ENCODE results near the gene OR4D10. TPM values are rescaled to one million over a fixed set of nuclear protein-coding genes. Genes with fewer than 3 reads are reported as not detected.
A peak's percentile ranks its signal among the peaks of the same experiment; 100 is the strongest.
"Not testable (repeated sequence)": the region's sequence is repeated elsewhere in the genome, so short reads cannot be mapped to it uniquely, and the experiment has no call there.

OR4D10 gene
- total RNA-seq, 1 donor from 2014 or later = not detected

DNA sequence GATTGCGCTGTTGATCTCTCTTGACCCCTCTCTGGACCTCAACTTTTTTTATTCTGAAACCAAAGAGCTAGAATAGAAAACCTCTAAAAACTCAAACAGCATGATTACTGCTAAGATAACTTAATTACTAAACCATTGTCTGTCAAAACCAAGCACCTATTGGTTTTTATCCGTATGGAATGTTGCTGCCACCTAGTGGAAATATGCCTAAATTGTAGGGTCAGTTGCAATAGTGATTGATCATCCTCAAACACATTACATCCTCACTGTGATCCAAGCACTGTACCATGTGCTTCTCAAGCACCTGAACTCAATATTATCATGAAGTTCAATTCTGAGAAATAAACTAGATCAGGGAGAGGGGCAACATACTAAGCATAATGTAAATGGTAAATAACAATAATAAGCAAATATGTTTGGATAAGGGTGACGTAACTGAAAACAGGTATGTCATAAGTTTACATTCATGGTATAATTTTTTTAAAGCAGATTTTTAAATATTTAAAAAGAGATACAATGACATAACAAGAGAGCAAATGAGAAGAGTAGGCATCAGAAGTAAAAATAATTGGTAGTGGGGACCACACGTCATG, 43.1 kb upstream of the OR4D10 start:
- Mint-ChIP-seq H3K36me3 (ENCODE audit: low read depth) (no peaks in the 10 kb centered on the region), H3K27me3 (ENCODE audit: low read depth) (peaks cover 33% of the 10 kb centered on the region), H3K4me1 (ENCODE audit: low read depth) (no peaks in the 10 kb centered on the region), H3K4me3 (ENCODE audit: unreplicated experiment) (no peak overlapping the region), H3K9me3 (ENCODE audit: low read depth) (no peaks in the 10 kb centered on the region), H3K27ac (ENCODE audit: unreplicated experiment) (no peak overlapping the region)
- TF ChIP-seq, protein P1, sequence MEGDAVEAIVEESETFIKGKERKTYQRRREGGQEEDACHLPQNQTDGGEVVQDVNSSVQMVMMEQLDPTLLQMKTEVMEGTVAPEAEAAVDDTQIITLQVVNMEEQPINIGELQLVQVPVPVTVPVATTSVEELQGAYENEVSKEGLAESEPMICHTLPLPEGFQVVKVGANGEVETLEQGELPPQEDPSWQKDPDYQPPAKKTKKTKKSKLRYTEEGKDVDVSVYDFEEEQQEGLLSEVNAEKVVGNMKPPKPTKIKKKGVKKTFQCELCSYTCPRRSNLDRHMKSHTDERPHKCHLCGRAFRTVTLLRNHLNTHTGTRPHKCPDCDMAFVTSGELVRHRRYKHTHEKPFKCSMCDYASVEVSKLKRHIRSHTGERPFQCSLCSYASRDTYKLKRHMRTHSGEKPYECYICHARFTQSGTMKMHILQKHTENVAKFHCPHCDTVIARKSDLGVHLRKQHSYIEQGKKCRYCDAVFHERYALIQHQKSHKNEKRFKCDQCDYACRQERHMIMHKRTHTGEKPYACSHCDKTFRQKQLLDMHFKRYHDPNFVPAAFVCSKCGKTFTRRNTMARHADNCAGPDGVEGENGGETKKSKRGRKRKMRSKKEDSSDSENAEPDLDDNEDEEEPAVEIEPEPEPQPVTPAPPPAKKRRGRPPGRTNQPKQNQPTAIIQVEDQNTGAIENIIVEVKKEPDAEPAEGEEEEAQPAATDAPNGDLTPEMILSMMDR (IDR thresholded peaks at IDR 0.05) = peak; percentile 83
- DNase-seq (ENCODE audit: low spot score) = no peak

DNA sequence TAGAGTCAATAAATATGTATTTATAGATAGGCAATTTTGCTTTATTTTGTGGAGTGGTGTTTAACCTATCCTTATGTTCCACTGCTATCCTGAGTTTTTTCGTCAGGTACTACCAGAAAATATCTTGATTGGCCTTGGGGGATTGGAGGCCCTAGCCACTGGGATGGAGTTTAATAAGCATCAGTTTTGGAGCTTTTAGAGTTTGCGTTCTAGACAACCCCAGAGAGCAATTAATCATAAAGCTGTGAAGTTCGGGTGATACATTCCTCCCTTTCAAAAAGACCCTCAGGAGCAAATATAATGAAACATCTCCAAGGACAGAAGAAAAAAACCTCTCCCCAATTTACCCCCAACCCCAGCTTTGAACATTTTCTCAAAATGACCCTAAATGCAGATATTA, 36.9 kb upstream of the OR4D10 start, which contains the start of gene OR5A1:
Gene OR5A1, plus strand, starts transcription at position 301 of the 400 bp plus-strand sequence. CDS start 6,700 bp downstream, outside the sequence.
- Mint-ChIP-seq H3K4me3 (ENCODE audit: unreplicated experiment) (no peak within 1 kb of the TSS), H3K27me3 (ENCODE audit: low read depth) (peaks cover 42% of the 10 kb centered on the region), H3K4me1 (ENCODE audit: low read depth) (no peaks in the 10 kb centered on the region), H3K27ac (ENCODE audit: unreplicated experiment) (no peak within 1 kb of the TSS), H3K36me3 (ENCODE audit: low read depth) (no peaks in the 10 kb centered on the region), H3K9me3 (ENCODE audit: low read depth) (no peaks in the 10 kb centered on the region)
- TF ChIP-seq, protein P1 (IDR thresholded peaks at IDR 0.05) = no peak
- no peak for DNase-seq (ENCODE audit: low spot score)

DNA sequence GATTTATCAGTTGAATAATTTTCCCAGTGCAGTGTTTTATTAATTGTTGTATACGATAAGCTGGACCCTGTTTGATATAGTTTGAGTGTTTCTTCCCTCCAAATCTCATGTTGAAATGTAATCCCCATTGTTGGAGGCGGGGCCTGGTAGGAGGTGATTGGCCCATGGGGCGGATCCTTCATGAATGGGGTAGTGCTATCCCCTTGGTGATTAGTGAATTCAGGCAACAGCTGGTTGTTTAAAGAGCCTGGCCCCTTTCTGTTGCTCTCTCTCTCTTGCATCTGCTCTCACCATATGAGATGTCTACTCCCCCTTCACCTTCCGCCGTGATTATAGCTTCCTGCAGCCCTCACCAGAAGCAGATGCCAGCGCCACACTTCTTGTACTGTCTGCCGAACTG, 35.3 kb upstream of the OR4D10 start:
- TF ChIP-seq, protein P1 (IDR thresholded peaks at IDR 0.05) = no peak
- no peaks in the 10 kb centered on the region for H3K4me1 Mint-ChIP-seq (ENCODE audit: low read depth)

GRCh38 chr11:59445624-59446023, 27.5 kb upstream of the OR4D10 start:
- H3K27me3 Mint-ChIP-seq (ENCODE audit: low read depth); DNase-seq (ENCODE audit: low spot score); H3K27ac Mint-ChIP-seq (ENCODE audit: unreplicated experiment); H3K4me1 Mint-ChIP-seq (ENCODE audit: low read depth); H3K36me3 Mint-ChIP-seq (ENCODE audit: low read depth); H3K4me3 Mint-ChIP-seq (ENCODE audit: unreplicated experiment): not testable (repeated sequence)
- H3K9me3 Mint-ChIP-seq (ENCODE audit: low read depth) = peaks cover 20% of the 10 kb centered on the region

More for the DNA sequence above, 35.3 kb upstream of the OR4D10 start:
- H3K9me3 Mint-ChIP-seq (ENCODE audit: low read depth) = no peaks in the 10 kb centered on the region
- no peak overlapping the region for H3K4me3 Mint-ChIP-seq (ENCODE audit: unreplicated experiment)
- H3K27ac Mint-ChIP-seq (ENCODE audit: unreplicated experiment) = no peak overlapping the region
- DNase-seq (ENCODE audit: low spot score) = no peak
- H3K27me3 Mint-ChIP-seq (ENCODE audit: low read depth) = peaks cover 29% of the 10 kb centered on the region
- H3K36me3 Mint-ChIP-seq (ENCODE audit: low read depth) = no peaks in the 10 kb centered on the region

DNA sequence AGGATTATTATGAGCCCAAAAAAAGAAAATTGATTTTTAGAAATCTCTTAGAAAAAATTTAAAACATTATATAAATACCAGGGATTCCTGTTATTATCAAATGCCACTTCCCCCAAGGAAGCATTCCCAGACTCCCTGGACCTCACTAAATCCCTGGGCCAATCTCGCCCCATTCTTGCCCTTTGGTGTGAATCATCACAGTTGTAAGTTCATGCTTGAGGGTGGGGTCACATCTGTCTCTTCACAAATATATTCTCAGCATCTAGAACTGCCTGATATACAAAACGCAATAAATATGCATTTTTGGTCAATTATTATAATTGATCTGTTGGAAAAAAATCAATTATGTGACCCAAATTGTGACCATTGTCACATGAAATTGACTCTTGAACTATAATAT, 24.6 kb upstream of the OR4D10 start:
- H3K36me3 Mint-ChIP-seq (ENCODE audit: low read depth) = no peaks in the 10 kb centered on the region
- H3K9me3 Mint-ChIP-seq (ENCODE audit: low read depth) = peaks cover 20% of the 10 kb centered on the region
- no peak for DNase-seq (ENCODE audit: low spot score)
- TF ChIP-seq, protein P1 (IDR thresholded peaks at IDR 0.05) = no peak
- no peaks in the 10 kb centered on the region for H3K4me1 Mint-ChIP-seq (ENCODE audit: low read depth)
- H3K27ac Mint-ChIP-seq (ENCODE audit: unreplicated experiment) = no peak overlapping the region
- H3K4me3 Mint-ChIP-seq (ENCODE audit: unreplicated experiment) = no peak overlapping the region
- H3K27me3 Mint-ChIP-seq (ENCODE audit: low read depth) = peaks cover 8% of the 10 kb centered on the region

DNA sequence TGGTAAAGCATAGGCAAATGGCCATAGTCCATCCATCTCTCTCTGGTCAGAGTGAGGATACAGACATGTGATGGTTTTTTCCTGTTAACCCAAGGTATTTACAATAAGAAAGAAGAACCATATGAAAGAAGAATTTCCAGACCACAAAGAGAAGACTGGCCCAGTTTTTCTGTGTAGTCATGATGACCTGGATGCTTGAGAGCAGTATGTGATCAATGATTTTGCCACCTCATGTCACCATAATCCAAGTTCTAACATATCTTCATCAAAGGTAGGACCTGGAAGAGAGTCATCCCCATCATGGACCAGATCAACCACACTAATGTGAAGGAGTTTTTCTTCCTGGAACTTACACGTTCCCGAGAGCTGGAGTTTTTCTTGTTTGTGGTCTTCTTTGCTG, 16.5 kb upstream of the OR4D10 start, which contains the start of gene OR4D6:
Gene OR4D6, plus strand, starts transcription at position 301 of the 400 bp plus-strand sequence. Its CDS starts 0 bp downstream, at position 301.
- Mint-ChIP-seq H3K27me3 (ENCODE audit: low read depth) (peaks cover 8% of the 10 kb centered on the region), H3K4me1 (ENCODE audit: low read depth) (no peaks in the 10 kb centered on the region), H3K36me3 (ENCODE audit: low read depth) (no peaks in the 10 kb centered on the region), H3K4me3 (ENCODE audit: unreplicated experiment) (no peak within 1 kb of the TSS), H3K27ac (ENCODE audit: unreplicated experiment) (no peak within 1 kb of the TSS), H3K9me3 (ENCODE audit: low read depth) (no peaks in the 10 kb centered on the region)
- no peak for DNase-seq (ENCODE audit: low spot score)
- TF ChIP-seq, protein P1 (IDR thresholded peaks at IDR 0.05) = no peak

Data from chondrocyte (in vitro differentiated cells).